GM21619 (cell line): ENCODE measurements around the gene LMBR1.
"Not testable (repeated sequence)": the region's sequence is repeated elsewhere in the genome, so short reads cannot be mapped to it uniquely, and the experiment has no call there.

Experiments
- ATAC-seq: cut with Tn5 transposase; IDR thresholded peaks from one replicate; pipeline ENCODE4 v1.9.1; 2021; ENCODE audit not compliant: unreplicated experiment

The LMBR1 gene

DNA sequence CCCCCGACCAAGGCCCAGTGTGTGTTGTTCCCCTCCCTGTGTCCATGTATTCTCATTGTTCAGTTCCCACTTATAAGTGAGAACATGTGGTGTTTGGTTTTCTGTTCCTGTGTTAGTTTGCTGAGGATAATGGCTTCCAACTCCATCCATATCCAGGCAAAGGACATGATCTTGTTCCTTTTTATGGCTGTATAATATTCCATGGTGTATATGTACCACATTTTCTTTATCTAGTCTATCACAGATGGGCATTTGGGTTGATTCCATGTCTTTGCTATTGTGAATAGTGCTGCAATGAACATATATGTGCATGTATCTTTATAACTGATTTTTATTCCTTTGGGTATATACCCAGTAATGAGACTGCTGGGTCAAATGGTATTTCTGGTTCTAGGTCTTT is 191.2 kb downstream of the LMBR1 start:
- not testable (repeated sequence) for ATAC-seq

DNA sequence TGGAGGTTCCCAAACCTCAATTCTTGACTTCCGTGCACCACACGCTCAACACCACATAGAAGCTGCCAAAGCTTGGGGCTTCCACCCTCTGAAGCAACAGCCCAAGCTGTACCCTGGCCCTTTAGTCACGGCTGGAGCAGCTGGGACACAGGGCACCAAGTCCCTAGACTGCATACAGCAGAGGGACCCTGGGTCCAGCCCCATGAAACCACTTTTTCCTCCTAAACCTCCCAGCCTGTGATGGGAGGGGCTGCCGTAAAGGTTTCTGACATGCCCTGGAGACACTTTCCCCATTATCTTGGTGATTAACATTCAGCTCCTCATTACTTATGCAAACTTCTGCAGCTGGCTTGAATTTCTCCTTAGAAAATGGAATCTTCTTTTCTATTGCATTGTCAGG is 194.5 kb downstream of the LMBR1 start:
- not testable (repeated sequence) for ATAC-seq

DNA sequence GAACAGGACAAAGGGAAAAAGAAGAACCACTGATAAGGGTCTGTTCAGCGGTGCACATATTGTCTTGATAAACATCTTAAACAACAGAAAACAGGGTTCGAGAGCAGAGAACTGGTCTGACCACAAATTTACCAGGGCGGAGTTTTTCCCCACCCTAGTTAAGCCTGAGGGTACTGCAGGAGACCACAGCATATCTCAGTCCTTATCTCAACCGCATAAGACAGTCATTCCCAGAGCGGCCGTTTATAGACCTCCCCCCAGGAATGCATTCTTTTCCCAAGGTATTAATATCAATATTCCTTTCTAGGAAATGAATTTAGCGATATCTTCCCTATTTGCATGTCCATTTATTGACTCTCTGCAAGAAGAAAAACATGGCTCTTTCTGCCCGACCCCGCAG is 195.7 kb downstream of the LMBR1 start:
- ATAC-seq, result not testable (repeated sequence)

DNA sequence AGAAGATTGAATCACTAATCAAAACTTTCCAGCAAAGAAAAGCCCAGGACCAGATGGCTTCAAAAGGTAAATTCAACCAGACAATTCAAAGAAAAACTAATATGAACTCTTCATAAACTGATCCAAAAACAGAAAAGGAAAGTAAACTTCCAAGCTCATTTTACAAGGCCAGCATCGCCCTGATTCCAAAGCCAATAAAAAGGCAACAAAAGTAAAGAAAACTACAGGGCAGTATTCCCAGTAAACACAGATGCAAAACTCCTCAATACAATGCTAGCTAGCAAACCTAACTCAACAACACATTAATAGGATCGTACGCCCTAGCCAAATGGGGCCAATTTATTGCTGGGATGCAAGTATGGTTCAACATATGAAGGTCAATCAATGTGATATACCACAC is 199.4 kb downstream of the LMBR1 start:
- ATAC-seq, result no peak

DNA sequence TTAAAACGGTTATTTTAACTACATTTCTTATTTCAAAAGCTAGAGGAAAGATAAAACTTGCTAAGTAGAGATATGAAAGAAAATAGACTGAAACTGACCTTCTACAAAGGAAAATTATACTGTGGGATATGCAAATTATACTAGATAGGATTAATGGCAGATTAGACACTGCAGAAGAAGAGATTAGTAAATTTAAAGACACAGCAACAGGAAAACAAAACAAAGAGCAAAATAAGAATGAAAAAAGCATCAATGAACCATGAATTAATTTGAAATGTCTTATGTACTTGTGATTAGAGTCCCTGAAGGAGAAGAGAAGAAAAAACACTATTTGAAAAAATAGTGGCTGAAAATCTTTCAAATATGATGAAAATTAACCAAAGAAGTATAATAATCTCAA is 200.1 kb downstream of the LMBR1 start:
- no peak for ATAC-seq

DNA sequence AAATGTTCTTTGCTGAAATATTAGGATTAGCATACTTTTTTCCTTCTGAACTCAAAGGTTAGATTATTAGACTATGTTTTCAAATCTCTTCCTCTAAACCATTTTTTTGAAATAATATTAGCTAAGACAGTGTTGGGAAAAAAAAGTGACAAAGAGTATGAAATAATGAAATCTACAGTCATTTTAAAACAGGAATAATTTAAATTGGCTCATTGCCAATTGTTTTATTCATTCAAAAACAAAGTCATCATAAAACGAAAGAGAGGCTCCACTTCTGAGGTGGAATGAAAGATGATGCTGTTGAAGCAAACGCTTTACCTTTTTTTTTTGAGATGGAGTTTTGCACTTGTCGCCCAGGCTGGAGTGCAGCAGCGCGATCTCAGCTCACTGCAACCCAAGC is 201.2 kb downstream of the LMBR1 start:
- no peak for ATAC-seq

DNA sequence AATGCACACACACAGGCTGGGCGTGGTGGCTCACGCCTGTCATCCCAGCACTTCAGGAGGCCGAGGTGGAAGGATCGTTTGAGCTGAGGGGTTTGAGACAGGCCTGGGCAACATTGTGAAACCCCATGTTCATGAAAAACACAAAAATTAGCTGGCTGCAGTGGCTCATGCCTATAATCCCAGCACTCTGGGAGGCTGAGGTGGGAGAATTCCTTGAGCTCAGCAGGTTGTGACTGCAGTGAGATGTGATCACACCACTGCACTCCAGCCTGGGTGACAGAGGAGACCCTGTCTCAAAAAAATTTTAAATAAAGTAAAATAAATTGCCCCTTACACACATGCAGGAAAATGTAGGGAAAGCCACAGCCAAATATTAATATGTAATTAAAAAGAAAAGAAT is 208.3 kb downstream of the LMBR1 start:
- ATAC-seq, result no peak

DNA sequence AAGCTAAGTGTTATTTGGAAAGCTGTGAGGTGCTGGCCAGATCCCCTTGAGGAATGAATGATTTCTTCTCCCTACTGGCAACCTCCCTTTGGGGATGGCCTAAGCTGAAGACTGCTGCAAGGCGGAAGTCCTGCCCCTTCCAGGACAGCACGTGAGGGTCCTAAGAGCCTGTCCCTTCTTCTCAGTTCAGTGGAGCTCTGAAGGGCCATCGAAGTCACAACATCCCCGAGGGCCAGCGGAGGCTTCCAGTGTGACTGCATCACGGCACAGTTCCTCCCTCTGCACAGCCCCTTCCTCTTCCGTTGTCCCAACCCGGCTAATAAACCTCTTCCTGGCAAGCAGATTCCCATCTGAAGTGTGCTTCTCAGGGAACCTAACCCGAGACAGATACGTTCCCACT is 208.7 kb downstream of the LMBR1 start:
- no peak for ATAC-seq

DNA sequence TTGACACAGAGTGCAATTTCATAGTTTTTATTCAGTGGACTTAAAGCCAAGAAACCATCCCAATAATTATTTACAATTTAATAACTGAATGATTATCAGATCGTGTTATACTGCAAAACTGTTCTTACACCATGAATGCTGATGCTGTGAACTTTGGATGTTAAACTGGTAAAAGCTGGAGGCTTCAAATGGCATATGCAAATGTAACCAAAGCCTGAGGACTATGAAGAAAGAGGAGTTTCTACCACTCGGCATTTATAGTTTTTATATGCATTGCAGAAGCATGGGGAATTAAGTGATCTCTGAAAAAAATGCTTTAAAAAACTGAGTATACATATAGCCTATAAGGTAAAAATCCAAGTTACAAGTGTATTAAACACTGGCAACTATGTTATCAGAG is 210.1 kb downstream of the LMBR1 start:
- no peak for ATAC-seq

DNA sequence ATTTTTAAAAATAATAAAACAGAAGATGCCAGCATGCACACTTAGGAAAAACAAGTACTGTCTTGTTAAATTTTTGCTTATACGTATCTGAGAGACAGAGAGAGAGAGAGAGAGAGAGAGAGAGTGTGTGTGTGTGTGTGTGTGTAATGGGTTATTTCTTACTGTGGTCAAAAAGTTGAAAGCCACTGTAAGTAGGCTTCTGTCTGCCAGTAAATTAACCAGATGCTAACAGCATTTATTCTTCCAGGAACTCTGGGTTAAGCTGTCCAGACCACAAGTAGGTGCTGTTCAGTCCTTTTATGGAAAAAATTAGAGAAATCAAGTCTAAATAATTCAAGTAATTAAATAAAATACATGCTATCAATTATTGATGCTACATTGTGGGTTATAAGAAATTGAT is 212.7 kb downstream of the LMBR1 start:
- ATAC-seq, result no peak

DNA sequence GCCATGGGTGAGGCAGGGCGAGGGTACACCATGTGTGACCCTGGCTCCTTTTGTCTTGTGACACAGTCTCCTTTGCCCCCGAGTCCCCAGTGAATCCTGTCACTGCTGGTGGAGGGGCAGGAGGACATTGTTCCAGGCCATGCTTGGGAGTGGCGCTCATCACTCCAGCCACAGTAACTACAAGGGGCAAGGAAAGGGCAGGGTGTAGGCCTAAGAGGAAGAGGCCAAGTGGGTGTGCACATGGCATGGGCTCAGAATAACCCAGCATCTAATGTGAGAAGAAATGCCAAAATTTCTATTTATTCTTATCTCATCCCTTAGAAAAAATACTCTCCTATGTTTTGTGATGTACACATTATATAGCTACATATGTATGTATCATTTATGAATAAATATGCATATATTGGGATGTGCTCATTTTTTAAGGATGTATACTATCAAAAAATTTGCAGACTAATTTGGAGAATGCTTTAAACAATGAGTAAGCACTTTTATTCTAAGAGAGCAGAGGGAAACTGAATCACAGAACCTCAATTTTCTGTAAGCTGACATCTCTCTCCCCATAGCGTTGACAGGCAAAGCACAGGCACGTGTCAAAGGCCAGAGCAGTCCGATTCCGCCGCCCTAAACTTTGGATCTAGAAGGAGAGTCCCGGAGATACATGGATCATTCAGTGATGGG is 215.5 kb downstream of the LMBR1 start:
- ATAC-seq, result no peak

DNA sequence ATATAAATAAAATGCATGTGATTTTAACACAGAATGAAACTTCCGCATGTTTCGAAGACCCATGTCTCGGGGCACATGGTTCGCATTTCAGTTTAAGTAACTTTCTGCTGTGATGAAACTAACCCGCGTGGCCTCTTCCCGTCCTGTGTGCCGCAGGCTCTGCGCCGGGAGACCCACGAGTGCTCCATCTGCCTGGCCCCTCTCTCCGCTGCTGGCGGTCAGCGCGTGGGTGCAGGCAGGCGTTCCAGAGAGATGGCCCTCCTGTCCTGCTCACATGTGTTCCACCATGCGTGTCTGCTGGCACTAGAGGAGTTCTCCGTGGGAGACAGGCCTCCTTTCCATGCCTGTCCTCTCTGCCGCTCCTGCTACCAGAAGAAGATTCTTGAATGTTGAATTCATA is 216.7 kb downstream of the LMBR1 start:
- no peak for ATAC-seq

DNA sequence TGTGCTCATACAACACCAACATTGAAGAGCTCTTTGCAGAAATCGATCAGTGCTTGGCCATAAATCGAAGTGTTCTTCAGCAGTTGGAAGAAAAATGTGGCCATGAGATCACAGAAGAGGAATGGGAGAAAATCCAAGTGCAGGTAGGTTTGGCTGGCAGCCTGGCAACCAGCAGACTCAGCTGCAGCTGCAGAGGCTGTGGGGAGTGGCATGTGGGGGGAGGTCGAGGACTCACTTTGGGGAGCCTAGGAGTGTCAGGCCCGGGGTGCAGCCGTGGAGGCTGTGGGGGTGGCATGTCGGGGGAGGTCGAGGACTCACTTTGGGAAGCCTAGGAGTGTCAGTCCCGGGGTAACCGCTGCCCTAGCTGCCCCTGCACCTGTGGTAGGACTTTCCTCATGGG is 217.3 kb downstream of the LMBR1 start:
- no peak for ATAC-seq

DNA sequence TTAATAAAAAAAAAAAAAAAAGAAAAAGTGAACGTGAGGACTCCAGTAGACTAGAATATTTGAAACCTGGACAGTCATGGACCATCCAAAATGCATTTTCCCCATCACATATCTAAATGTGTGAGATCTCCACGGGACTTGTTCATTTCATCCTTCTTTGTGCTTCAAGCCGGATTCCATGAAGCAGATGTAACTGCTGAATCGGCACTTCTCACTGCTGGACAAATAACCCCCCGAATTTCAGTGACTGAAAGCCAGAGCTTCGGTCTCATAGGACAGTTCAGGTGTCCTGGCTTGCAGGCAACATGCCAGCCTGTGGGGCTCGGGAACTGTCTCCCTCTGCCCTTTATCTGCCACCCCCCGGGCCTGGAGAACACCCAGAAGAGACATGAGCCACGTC is 219.1 kb downstream of the LMBR1 start:
- ATAC-seq, result no peak

DNA sequence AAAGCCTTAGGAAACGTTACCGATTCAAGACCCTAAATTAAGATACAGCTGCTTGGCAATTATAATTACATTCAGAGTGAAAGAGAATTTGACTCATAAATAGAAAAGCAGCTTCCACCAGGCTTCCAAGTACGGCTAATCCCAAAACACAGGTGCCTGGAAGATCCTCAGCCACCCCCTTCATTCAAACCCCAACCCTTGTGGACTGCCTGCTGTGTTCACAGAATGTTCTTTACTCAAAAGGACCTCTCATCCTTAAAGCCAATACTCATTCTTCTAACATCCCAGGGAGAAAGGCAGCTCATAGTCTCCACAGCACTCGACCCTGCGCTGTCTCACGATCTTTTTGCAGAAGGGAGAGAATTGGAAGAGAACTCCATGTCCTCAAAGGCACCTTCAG is 219.5 kb downstream of the LMBR1 start:
- ATAC-seq, result no peak

DNA sequence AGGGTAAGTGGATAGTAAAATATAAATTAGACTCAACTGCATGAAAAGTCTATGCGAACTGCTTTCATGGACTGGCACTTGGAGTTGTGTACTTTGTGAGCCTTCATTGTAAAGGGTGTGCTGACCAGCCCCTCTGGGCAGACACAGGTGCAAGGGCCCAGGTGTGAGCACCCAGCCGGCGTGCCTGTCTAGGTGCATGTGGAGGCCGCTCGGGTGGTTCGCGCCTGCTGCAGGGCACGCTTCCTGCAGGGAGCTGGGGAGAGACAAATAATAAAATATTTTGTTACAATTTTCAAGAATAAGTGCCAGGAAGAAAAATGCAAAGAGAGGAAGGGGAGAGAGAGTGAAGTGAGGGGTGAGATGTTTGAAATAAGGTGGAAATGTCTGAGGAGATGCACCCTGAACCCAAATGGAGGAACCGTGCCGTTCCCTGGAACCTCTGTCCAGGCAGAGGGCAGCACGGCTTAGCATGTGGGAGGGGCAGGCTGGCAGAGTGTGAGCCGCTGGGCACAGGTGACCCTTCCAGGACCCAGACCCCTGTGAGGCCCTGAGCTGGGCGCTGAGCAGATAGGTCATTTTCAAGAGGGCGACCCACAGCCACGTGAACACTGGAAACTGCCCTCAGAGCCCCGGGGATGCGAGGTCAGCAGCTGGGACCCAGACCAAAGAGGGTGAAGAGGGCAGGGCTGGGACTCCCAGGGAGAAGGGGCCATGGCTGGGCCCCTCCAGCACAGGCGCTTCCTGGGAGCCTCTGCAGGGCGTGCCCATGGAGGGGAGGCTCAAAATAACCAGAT is 223.8 kb downstream of the LMBR1 start:
- no peak for ATAC-seq

DNA sequence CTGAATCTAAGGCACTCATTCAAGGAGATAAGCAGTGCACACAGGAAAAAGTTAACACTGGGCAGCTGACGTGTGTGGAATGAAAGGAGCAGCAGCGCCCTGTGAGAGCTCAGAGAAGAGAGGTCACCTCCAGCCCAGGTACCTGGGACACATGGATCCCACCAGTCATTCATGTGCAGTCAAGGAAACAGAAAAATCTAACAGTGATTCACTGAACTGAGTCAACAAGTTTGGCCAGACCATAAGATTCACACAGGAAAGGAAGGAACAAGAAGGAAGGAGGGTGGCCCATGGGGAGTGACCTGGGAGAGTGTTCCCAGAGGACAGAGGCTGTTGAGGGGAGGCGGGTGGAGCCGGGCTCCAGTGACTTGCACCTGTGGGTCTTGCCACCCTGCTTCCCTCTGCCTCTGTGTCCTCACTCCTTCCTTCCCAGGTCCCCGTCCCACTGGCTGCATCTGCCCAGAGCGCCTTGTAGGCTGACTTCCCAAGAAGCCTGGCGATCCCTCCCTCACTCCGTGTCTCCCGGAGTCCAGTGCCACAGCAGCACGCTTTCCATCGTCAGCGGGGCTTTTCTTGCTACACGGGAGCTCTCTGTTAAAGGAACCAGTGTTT is 224.7 kb downstream of the LMBR1 start:
- ATAC-seq, result no peak

DNA sequence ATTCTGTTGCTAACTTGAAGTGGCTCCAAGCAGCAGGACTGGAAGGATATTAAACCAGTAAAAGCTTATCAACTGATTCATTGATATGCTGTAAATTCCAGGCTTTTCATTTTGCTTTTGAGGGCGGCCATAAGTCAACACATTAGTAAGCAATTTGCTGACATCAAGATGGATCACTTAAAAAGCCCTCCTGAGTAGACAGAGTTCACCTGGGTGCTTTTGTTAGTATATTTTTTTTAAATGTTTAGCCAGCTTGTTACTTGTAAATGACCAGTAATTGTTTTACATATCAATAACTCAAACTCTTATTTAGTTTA is 225.9 kb downstream of the LMBR1 start:
- ATAC-seq, result no peak

DNA sequence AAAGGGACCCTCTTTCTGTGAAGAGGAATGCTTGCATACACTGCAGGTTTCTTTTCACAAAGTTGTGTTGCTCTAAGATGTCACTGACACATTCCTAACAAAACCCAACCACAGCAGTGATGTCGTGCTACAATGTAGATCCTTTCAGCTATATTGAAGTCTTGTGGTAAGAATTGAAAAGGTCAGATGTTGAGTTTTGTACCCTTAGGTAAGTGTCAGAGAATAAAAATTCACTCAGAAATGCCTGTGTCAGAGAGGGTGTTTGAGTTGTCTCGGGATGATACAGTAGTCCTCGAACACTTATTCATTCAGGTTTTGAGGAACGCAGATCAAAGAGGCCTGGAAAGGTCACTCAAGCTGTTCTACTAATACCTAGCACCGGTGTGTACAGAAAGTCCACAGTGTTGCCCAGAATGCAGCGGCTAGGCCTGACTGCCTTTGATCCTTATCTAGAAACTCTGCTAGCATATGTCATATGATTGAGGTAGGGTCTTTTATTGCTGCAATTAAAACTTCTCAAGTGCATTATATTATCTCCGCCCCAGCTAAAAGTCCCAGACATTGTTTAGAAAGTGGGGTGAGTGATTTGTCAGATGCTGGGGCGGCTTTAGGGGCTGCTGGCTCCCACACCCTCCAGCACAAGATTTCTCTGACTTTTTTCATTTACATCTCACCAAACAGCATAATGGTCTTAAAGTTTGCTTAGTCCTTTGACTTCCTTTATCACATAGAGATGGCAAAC is 226.4 kb downstream of the LMBR1 start:
- ATAC-seq, result no peak

DNA sequence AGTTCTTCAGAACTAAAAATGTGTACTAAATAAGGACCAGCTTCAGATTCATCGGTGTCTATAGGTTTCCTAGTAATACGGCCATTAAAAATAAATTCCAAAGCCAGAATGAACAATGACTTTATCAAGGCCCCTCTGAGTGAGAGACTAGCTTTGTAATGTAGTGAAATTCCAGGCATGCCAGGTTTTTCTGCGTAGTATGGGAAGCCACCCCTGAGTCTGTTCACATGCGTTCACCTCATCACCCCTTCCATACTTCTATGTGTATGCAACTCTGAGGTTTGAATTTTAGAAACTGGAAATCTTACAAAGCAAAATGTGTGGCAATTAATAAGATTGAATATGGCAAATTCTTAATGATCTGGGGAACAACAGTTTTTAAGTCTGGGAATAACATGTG is 227.9 kb downstream of the LMBR1 start:
- no peak for ATAC-seq

DNA sequence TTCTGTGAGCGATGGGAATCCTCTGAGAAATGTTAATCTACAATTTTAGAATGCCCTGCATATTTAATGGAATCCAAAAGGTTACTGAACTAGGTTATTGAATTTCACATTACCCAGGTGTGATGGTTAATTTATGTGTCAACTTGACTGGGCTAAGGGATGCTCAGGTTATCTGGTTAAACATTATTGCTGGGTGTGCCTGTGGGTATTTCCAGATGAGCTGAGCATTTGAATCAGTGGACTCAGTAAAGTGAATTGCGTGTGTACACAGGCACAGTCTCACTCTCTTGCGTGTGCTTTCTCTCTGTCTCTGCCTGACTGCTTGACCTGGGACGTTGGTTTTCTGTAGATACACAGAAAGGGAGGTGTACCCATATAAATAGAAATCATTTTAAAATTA is 230.7 kb downstream of the LMBR1 start:
- no peak for ATAC-seq

DNA sequence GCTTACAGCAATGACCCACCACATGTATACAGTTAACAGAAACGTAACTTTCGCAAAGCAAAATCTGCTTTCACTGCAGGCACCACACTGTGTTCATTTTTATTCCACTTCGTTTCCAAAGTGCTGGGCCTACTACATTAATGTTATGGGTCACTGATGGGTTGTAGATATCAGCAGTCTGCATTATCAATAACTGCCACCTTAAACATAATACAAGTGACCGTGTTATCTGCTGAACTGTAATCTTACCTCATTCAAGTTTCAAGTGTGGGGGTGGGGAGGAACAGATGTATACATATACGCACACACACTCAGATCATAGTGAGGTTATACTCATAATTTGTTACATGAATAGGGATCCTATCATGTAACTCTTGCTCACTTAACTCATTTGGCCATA is 231.3 kb downstream of the LMBR1 start:
- ATAC-seq, result no peak
